VCaP (cell line): ENCODE data around the gene MAP4K3.

Experiments
- H3K27ac ChIP-seq: fragments of 450-650 bp; 2 replicates; pipeline ENCODE4 v1.5.1; 2017
- TF ChIP-seq, protein P1 (sequence below): fragments of 450-650 bp; conservative IDR thresholded peaks from 2 replicates; pipeline ENCODE4 v1.5.1; 2017; ENCODE audit warnings: mild to moderate bottlenecking, moderate library complexity

The MAP4K3 gene

DNA sequence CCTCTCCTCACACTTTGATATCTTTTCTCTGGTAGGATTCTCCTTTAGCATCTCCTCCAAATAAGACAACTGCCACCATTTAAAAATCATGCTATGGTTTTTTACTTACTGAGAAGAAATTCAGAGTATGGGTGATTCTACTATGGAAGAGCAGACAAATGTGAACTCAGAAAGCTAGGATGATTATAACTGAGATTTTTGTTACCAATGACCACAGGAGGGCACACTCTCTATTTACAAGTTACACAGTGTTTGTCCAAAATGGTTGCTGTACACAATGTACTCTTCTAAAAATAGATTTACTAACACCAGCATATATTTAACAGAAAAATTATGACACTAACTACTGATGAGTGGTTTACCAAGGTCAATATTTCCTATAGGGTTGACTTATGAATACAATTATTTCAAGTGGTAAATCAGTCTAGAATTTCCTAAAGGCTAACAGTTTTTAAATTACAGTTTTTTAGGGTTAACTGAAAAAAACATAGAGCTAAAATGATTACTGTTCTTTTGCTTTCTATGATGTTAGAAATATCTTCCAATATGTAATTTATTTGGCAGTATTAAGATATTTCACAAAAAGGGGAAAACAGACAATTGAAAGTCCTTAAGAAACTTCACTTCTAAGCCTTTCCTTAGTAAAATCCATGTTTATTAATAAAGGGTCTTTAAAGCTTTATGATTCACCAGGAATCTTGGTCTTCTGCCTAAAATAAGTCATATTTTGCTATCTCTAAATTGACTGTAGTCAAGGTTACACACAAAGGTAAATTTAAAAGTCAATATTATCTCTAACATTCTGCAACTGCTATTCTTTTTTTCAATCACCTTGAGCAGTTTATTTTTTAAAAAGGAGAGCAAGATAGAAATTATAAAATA lies 57.2 kb downstream of the MAP4K3 start:
- TF ChIP-seq, protein P1, sequence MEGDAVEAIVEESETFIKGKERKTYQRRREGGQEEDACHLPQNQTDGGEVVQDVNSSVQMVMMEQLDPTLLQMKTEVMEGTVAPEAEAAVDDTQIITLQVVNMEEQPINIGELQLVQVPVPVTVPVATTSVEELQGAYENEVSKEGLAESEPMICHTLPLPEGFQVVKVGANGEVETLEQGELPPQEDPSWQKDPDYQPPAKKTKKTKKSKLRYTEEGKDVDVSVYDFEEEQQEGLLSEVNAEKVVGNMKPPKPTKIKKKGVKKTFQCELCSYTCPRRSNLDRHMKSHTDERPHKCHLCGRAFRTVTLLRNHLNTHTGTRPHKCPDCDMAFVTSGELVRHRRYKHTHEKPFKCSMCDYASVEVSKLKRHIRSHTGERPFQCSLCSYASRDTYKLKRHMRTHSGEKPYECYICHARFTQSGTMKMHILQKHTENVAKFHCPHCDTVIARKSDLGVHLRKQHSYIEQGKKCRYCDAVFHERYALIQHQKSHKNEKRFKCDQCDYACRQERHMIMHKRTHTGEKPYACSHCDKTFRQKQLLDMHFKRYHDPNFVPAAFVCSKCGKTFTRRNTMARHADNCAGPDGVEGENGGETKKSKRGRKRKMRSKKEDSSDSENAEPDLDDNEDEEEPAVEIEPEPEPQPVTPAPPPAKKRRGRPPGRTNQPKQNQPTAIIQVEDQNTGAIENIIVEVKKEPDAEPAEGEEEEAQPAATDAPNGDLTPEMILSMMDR = peak; percentile 75
- H3K27ac ChIP-seq = peak overlapping the region; percentile 17

DNA sequence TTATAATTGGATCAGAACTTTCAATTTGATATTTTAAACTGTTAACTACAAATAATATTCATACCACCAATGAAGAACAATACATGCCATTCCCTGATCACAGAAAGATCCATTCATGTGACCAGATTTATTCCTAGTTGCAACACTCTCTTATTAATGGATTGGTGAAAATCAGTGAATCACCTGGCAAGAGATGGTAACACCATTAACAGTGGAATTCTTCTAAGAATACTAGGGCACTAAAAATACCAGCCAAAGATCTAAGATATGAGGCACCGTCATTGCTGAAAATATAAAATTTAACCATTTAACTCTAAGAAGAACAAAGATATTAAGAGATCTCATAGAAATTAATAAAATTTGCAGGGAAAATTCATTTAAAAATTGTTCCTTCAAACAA lies 58.1 kb downstream of the MAP4K3 start:
- peak overlapping the region; percentile 17; the same call in 1 of the 2 replicates for H3K27ac ChIP-seq
- TF ChIP-seq, protein P1 = no peak

DNA sequence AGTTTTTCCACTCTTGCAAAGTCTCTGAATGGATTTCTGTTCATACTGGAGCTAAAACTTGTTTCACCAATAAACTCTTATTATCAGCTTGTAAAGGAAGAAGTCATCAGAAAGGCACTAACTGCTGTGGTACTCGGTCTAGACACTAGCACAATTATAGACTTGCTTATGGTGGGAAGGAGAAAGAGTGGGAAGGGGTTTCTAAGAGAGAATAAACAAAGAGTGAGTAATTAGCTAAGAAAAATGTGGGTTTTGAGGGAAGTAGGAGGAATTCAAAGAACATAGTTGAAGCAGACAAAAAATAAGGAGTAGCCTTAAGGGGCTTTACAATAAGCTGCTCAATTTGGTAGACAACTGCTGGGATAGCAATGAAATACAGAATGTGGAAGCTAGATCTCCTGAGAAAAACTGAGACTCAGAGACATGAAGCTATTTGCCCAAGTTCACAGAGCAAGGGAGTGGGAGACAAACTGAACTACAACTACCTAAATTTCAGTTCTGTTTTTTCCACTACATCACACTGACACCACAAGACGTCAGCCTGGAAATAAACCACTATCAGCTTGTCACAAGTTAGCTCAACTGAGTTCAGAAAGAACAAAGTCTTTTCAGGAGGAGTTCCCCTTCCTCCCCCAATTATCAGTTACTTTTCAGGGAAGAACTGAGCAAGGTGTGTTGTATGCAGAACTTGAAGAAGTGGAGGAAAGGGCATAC lies 59.7 kb downstream of the MAP4K3 start:
- no peak overlapping the region for H3K27ac ChIP-seq
- TF ChIP-seq, protein P1 = no peak

GRCh38 chr2:39375917-39376316 lies 61.2 kb downstream of the MAP4K3 start:
- no peak overlapping the region for H3K27ac ChIP-seq
- TF ChIP-seq, protein P1 = no peak

- H3K27ac ChIP-seq = no peak overlapping the region
- TF ChIP-seq, protein P1 = no peak
Measured at GRCh38 chr2:39373181-39373802, 63.8 kb downstream of the MAP4K3 start.

- TF ChIP-seq, protein P1 = no peak
- H3K27ac ChIP-seq = no peak overlapping the region
Measured at GRCh38 chr2:39370101-39370500, 67.0 kb downstream of the MAP4K3 start.

DNA sequence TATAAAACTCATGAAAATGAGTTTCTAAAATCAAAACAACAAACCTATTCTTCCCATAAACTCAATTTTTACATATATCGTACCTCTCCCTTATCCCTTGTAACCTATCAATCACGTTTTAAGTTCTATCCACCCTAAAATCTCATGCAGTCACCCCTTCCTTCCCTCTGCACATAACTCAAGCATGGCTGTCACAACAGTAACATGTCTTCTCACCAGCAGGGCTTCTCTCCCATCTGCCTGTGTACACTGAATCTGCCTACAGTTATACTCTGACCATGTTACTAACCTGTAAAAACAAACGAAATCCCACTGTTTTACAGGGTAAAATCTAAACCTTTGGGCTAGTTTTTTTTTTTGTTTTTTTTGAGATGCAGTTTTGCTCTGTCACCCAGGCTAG lies 68.2 kb downstream of the MAP4K3 start:
- TF ChIP-seq, protein P1 = no peak
- H3K27ac ChIP-seq = no peak overlapping the region
